ENCODE results near the gene RNF115. TPM values are rescaled to one million over a fixed set of nuclear protein-coding genes. Genes with fewer than 3 reads are reported as not detected.

The RNF115 gene
- total RNA-seq, 1 experiment from 2014 or later = 9.5 TPM

- Histone ChIP-seq H2AFZ (ENCODE audit: low read depth, low read length, poor library complexity, severe bottlenecking) (peak overlapping the region; percentile 51), H3K27me3 (ENCODE audit: insufficient read depth, low read length) (no peaks in the 10 kb centered on the region), H3K4me3 (replicated peaks in 1 of 2; ENCODE audit: low read depth in 1 of 2, low read length in 2 of 2) (peak overlapping the region; percentile 36 to 55), H4K20me1 (ENCODE audit: insufficient read depth) (no peaks in the 10 kb centered on the region), H3K9ac (ENCODE audit: low read length) (peak overlapping the region; percentile 65), H3K27ac (ENCODE audit: low read depth, low read length) (no peak overlapping the region), H3K9me2 (ENCODE audit: insufficient read depth) (no peaks in the 10 kb centered on the region), H3K9me3 (ENCODE audit: control insufficient read depth in 1 of 2, insufficient read depth in 1 of 2, low read depth in 1 of 2, low read length in 2 of 2) (no peaks in the 10 kb centered on the region), H3K4me1 (ENCODE audit: control insufficient read depth in 1 of 2, insufficient read depth in 2 of 2, low read length in 2 of 2) (peaks cover 8 to 19% of the 10 kb centered on the region in 2 experiments), H3K79me2 (ENCODE audit: insufficient read depth, low read length) (no peaks in the 10 kb centered on the region), H3K4me2 (ENCODE audit: low read length) (peak overlapping the region; percentile 90), H3K36me3 (ENCODE audit: control insufficient read depth in 1 of 2, insufficient read depth in 2 of 2, low read length in 2 of 2) (no peaks in the 10 kb centered on the region)
- DNase-seq (ENCODE audit: low read depth, low spot score) (peak; percentile 35), ATAC-seq (peak; percentile 97)
- TF ChIP-seq, protein P1, sequence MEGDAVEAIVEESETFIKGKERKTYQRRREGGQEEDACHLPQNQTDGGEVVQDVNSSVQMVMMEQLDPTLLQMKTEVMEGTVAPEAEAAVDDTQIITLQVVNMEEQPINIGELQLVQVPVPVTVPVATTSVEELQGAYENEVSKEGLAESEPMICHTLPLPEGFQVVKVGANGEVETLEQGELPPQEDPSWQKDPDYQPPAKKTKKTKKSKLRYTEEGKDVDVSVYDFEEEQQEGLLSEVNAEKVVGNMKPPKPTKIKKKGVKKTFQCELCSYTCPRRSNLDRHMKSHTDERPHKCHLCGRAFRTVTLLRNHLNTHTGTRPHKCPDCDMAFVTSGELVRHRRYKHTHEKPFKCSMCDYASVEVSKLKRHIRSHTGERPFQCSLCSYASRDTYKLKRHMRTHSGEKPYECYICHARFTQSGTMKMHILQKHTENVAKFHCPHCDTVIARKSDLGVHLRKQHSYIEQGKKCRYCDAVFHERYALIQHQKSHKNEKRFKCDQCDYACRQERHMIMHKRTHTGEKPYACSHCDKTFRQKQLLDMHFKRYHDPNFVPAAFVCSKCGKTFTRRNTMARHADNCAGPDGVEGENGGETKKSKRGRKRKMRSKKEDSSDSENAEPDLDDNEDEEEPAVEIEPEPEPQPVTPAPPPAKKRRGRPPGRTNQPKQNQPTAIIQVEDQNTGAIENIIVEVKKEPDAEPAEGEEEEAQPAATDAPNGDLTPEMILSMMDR (IDR thresholded peaks at IDR 0.05 in 2 of 3, conservative IDR thresholded peaks at IDR 0.05 in 1 of 3; ENCODE audit: borderline replicate concordance in 1 of 3, insufficient read depth in 1 of 3, low read depth in 2 of 3, low read length in 2 of 3) = peak; percentile 63 to 90 (median 84)
- TF ChIP-seq SIN3A (IDR thresholded peaks at IDR 0.05; ENCODE audit: low read depth) = no peak
- no peak; the same call in 1 of the 2 replicates for TF ChIP-seq JUND (IDR thresholded peaks at IDR 0.05)
- TF ChIP-seq CBX3 (IDR thresholded peaks at IDR 0.05; ENCODE audit: low read depth) = no peak
- peak; percentile 85 for TF ChIP-seq RAD21 (IDR thresholded peaks at IDR 0.05; ENCODE audit: low read depth)
- no peak for TF ChIP-seq FOSL1 (IDR thresholded peaks at IDR 0.05; ENCODE audit: low read depth)
- TF ChIP-seq MAX (IDR thresholded peaks at IDR 0.05) = peak; percentile 39
- TF ChIP-seq EZH2phosphoT487 (IDR thresholded peaks at IDR 0.05; ENCODE audit: borderline replicate concordance) = no peak
- TF ChIP-seq SRF (IDR thresholded peaks at IDR 0.05; ENCODE audit: low read depth) = no peak
- no TSS peak for BruUV-seq (replicated peaks)
- intact Hi-C loops (cut with micrococcal nuclease) = loop anchor here (10.0 kb wide), 1 partner anchor 126 kb away; no protein-coding TSS in a partner anchor
- CTCF ChIA-PET = interaction anchor here (0.9 to 2.1 kb wide), 3 partner anchors 11 to 105 kb away, joined by 3 to 6 read pairs (median 6); no protein-coding TSS in a partner anchor
- POLR2A ChIA-PET = no interaction called here
- RAD21 ChIA-PET (ENCODE audit: low non-redundant PET in 1 of 2, low total read pairs in 2 of 2, uncharacterized antibody in 2 of 2, unreplicated experiment in 2 of 2) = no interaction called here
Observed at GRCh38 chr1:145720878-145721671, 102.8 kb downstream of the RNF115 start.

All from HCT116 (cell line).